Measurements from ENCODE around the gene MGAT5.

Gene MGAT5

DNA sequence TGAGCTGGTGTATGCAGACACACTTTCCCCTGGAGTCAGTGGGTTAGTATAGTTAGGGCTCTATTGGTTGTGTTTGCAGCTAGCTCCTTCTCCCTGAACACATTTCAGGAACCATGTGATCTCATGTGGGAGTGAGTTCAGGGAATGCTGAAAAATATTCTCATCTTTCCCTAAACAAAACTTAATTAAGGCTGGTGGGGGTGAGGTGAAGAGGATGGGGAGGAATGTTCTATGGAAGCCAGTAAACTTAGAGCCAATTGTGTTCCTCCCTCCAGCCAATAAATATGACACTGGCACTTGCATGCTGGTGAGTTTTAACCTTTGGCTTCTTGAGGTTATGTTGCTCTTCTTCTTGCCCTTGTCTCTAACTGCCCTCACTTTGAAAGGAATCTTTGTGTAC lies 952 bp downstream of the MGAT5 start:
- no peak for DNase-seq (ENCODE audit: low spot score)

DNA sequence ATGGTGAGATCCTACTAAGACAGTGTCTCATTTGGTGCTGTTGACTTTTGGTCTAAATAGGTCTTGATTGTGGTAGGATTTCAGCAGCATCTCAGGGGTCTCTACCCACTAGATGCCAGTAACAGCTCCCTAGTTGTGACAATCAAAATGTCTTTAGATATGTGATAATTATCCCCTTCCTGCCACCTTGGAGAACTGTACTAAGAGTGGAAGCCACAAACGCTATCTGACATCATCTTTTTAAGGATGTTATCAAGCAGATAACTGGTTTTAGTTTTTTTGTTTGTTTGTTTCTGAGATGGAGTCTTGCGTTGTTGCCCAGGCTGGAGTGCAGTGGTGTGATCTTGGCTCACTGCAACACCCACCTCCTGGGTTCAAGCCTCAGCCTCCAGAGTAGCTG lies 3.1 kb downstream of the MGAT5 start:
- DNase-seq (ENCODE audit: low spot score) = no peak

DNA sequence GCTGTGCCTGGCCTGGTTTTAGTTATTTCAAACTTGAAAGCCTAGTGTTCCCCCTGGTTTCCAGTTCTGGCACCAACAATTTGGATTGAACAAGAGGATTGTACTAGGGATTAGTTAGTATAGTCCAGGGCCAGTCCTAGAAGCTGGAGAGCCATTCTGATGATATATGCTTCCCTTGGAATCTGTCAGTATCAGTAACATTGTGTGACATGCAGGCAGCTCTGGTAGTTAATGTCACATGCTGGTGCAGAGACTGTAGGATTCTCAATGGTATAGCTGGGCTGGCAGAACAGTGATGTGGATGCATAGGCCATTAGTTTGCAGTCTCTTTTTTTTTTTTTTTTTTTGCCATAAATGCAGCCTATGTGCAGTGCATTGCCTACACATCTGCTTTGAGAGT lies 3.6 kb downstream of the MGAT5 start:
- DNase-seq (ENCODE audit: low spot score) = no peak

DNA sequence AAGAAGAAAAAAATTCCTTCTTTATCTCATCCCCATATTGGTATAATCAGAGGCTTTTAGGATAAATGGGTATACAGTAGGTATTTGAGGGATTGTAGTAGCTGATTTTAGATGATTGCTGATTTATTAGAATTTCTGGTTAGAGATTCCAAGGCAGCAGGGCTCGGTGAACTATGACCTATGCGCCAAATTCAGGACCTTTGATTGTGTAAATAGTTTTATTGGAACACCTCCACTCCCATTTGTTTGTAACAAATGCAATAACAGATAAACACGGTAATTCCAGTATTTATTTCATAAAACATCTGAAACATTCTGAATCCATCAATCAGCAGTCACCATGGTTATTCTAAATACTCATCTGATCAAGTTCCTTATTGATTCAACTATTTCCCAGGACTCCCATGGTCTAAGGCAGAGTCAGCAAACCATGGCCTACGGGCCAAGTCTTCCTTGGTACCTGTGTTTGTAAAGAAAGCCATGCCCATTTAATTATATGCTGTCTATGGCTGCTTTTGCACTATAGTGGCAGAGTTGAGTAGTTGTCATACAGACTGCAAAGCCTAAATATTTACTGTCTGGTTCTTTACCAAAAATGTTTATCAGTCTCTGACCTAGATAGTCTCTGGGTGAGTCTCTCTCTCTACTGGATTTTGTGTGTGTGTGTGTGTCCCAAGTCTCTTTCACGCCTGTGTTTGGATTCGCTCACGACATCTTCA lies 4.3 kb downstream of the MGAT5 start:
- DNase-seq (ENCODE audit: low spot score) = no peak

DNA sequence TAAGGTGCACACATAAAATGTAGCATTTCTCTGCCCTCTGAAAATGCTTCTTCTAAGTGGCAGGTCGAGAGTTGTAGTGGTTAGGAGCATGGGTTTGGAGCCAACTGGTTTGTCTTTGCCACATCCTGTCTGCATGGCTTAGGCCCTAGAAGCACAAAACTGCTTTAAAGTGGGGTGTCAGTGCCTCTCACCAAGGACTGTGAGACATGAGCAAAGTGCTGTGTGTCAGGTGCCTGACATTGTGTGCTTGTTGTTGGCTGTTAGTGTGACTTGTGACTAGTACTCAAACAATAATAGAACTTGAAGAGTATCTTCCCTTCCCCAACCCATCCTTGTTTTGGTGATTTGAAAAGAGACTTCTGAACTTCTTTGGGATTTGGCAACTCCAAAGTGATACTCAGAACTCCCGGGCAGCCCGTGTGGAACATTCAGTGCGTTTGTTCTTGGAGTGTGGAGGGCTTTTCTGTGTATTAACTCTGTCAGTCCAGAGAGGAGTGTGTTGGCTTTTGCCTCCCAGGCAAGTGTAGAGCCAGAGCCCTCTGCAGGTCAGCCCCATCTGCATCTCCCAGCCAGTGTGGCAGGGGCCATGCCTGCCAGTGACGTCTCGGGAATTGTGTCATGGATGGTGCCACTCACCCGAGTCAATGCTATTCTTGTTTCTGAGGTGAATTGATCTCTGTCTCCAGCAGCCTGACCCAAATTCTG lies 5.0 kb downstream of the MGAT5 start:
- peak; percentile 78 for DNase-seq (ENCODE audit: low spot score)

DNA sequence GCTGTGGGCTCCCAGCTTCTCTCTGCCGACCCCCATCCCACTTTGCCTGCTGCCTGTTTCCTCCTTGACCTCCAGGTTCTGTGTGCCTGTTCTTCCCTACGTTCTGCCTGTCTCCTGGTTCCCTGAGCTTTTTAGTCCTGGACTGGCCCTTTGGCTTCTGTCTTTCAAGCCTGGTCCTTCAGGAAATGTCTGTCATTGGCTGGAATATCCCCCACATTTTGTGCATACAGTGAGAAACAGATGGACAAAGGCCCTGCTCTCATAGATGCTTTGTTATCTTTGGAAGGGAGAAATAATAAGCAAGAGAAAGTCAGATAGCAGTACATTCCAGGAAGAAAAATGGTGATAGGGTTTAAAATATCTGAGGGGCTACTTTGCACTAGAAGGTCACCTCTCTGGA lies 5.7 kb downstream of the MGAT5 start:
- no peak for DNase-seq (ENCODE audit: low spot score)

DNA sequence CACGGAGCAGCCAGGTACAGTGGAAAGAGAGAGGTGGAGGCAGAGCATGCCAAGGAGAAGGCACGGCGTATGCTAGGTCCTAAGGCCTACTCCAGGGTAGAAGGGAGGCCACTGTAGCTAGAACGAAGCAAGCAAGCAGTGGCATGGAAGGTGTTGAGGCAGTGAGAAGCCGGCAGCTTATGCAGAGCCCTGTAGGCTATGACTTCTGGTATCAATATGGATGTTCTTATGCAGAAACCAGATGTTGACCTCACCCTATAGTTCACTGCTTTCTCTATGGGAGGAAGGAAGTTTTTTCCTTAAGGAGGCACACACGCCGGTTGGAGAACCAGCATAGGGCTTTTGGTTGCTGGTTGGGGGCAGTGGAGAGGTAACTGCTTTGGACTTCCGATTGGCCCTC lies 6.1 kb downstream of the MGAT5 start:
- DNase-seq (ENCODE audit: low spot score) = no peak

DNA sequence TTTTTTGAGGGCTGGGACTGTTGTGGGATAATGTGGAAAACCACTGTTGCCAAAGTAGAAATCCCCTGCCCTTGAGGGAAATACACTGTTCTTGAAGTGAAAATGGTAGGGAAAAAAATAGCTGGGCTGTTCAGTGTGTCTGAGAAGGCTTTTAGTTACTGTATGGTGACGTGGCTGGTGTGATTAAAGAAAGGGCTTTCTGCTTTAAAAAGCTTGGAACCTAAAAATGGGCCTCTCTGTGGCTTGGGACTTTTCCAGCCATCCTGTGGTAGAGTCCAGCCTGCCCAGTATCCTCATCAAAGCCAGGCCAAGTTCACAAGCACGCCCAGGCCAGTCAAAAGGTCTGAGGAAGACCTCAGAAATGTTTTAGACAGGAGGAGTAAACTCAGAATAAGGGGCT lies 6.8 kb downstream of the MGAT5 start:
- DNase-seq (ENCODE audit: low spot score) = no peak

DNA sequence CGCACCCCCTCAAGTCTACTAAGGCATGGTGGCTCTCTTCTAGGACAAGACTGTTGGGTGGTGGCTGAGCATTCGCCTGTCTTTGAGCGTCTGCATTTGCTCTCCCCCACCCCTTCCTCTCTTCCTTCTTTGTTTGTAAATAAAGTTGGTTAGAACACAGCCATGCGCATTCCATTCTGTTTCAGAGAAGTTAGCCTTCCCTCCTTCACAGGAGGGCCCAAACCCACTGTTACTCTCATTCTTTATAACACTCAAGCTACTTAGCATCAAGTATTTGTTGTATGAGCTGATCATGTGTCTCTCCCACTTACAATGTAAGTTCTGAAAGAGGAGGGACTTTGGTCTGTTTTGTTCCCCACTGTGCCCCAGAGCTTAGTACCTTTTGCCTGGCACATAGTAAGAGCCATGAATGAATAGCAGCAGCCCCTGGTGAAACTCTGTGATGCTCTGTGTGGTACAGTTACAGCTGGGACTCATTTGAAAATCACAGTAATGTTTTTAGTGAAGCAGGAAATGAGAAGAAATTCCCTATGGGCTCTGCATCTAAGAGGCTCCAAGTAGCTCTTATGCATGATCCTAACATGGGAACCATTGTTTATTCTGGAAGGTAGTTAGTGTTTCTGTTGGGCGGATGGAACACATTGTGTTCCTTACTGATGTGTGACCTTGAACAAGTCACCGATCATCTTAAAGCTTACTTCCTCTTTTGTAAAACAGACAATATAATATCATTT lies 7.7 kb downstream of the MGAT5 start:
- DNase-seq (ENCODE audit: low spot score) = no peak

DNA sequence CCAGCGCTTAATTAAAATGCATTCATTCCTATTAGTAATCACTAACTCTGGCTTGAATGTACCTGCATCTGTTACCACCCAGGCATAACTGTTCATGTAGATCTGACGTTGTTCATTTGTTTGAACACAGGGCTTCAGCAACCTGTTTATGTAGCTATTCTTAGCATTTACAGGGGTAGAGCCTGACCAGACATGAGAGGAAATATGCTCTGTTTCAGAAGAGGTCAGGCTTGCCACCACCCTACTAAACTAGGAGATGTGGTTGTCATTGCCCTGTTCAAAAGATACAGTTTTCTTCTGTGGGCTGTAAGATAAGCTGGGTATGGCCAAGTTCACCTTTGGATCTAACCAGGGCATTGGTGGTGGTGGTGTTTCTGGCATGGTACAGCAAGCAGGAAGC lies 8.8 kb downstream of the MGAT5 start:
- no peak for DNase-seq (ENCODE audit: low spot score)

DNA sequence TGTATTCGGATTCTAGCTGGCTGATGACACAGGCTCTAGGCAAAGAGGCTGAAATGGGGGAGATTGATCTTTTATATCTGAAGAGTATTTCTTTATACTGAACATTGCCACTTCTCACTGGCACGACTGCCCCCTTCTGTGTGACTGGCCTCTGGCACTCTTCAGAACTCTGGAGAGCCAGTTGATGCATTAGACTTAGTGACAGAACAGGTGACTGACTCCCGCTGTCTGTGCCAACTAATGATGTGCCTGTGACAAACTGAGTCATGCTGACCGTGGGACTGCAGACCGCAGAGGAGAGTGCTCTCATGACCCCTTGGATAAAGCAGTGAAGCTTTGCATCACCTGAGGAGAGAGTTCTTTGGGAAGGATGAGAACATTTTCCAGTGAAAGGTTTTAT lies 14.4 kb downstream of the MGAT5 start:
- no peak for DNase-seq (ENCODE audit: low spot score)

DNA sequence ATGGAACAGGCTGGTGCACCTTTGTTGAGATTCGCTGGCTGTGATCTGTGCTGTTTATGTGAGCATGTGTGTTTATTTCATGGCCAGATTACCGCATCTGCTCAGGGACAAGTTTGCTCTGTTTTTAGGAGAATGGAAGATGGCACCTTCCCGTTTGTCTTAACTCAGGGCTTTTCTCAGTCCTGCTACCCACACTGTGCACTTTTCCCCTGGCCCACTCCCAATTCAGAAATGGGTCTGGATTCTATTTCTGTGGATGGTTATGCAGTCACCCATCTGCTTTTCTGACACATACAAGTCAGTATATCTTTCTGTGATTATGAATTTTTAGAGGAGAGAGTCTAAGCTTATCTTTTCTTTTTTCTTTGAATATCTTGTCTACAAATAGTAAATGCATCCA lies 15.4 kb downstream of the MGAT5 start:
- DNase-seq (ENCODE audit: low spot score) = no peak

DNA sequence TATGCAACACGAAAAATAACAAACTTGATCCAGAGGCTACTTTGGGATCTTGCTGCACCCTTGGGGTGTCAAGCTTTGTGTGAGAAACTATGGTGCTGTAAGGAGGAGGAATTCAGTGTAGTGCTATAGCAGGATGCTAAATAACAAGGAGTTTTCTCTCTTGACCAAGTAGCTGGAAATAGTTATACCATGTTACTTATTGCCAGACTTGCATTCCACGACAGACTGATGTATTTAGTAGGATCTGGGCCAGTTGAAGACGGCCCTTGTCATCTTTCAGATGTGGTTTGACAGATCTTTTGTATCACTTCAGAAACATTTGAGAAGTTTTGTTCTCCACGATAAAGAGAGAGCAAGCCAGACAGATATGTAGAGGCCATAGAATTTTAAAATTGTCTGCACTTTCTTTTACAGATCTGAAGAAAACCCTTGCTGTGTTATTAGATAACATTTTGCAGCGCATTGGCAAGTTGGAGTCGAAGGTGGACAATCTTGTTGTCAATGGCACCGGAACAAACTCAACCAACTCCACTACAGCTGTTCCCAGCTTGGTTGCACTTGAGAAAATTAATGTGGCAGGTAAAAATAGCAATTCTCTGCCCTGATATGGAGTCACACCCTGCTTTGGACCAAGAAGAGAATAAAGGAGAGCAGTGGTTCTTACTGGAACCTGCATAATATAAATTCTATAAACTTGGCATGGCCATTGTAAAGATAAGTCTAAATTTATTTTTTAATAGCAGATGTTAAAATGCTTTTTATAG lies 16.3 kb downstream of the MGAT5 start:
- DNase-seq (ENCODE audit: low spot score) = no peak

DNA sequence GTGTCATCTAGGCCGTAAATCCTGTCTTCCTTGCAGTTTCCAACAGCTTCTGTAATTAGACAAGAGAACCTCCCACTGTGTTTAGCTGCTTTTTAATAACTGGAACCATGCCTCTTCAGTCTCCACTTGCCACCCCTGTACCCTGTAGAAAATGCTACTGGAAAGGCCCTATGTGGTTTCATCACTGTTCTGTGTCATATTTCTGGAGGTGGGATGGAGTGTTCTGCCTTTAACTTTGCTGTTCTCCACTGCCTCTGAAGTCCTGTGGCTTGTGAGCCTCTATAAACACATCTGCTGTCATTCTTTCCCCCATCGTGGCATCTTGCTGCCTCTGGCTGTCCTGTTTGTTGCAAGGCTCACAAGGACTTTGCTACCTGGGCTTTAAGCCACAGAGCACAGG lies 17.9 kb downstream of the MGAT5 start:
- no peak for DNase-seq (ENCODE audit: low spot score)

DNA sequence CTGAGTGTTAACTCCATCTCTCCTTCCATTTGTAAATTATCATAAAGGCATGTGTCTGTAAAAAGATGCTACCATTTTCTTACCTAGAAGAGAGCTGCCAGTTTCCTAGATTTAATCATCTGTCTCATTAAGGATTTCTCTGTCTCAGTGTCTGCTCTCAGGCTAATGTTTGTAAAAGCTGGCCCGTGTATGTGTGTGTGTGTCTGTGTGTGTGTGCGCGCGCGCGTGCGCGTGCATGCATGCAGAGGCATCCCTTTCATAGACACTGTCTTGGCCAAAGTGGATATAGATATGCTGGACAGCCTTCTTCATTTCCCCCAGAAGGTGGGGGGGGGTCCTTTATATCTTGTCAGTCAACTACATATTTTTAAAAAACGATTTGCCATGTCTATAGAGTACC lies 18.9 kb downstream of the MGAT5 start:
- no peak for DNase-seq (ENCODE audit: low spot score)

DNA sequence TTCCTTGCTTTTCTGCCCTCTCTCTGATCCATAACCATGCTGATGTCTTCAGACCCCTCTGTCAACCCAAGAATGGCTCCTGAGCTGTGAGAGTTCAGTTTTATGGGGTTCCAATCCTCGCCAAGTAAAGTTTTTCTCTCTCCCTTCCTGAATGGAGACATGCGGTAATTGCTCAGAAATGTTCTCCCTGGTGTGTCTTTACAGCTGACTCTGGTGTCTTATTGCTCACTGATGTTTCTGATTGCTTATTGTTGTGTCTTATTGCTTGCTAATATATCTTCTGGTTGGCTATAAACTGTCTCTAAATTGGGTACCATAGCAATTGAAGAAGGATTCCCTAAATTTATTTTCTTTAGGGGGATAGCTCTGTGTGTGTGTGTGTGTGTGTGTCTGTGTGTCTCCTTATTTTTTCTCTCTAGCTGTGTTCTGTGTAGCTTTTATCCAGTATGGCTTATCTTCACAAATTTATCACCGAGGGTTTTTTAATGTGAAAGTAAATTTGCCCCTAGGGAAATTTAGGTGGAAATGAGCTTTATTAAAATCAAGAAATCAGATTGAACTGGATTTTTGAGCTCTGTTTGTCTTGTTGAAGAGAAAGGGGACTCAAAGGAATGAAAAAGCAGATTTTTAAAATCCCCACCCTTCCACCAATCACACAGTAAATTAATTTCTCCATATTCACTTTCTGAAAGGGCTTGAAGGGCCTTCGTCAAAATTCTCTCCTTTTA lies 19.5 kb downstream of the MGAT5 start:
- no peak for DNase-seq (ENCODE audit: low spot score)

DNA sequence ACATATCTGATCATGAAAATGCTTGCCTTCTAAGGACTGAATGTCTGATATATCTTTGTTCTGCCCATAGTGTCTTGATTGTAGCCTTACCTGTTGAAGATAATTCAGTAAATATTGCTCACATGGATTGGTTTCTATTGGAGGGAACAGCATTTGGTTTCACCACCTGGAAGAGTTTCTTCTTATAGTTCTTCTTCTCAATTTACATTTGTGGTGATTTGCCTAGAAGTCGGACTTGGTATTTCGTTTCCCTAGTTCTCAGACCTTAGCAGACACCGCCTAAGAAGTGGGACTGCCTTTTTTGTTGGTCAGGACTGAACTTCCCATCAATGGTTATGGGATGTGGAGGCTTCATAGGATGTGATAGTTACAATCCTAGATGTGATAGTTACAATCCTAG lies 20.2 kb downstream of the MGAT5 start:
- DNase-seq (ENCODE audit: low spot score) = no peak

DNA sequence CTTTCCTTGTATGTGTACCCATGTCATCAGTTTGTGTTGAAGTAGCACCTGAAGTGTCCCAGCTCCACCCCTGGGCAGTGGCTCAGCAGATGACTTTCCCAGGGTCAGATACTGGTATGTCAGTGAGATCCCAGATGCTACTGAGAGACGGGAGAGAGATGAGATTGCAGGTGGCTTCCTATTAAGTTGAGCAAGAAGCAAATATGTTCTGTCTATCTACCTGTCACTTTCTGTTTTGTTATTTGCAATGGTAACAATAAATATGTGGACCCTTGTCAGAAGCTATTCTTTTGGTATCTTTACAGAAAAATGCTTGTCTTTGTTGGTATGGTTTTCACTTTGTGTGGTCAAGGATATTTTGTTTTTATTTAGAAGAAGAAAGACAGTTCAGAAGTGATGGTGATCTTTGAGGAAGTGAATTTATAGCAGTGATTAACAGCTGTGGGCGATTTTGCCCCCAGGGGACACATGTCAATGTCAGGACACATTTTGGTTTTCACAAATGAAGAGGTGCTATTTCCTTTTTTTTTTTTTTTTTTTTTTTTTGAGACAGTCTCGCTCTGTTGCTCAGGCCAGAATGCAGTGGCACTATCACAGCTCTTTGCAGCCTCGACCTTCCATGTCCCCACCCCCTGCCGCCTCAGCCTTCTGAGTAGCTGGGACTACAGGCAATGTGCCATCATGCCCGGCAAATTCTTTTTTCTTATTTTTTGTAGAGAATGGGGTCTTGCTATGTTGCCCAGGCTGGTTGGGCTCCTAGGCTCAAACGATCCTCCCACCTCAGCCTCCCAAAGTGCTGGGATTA lies 21.4 kb downstream of the MGAT5 start:
- no peak for DNase-seq (ENCODE audit: low spot score)

DNA sequence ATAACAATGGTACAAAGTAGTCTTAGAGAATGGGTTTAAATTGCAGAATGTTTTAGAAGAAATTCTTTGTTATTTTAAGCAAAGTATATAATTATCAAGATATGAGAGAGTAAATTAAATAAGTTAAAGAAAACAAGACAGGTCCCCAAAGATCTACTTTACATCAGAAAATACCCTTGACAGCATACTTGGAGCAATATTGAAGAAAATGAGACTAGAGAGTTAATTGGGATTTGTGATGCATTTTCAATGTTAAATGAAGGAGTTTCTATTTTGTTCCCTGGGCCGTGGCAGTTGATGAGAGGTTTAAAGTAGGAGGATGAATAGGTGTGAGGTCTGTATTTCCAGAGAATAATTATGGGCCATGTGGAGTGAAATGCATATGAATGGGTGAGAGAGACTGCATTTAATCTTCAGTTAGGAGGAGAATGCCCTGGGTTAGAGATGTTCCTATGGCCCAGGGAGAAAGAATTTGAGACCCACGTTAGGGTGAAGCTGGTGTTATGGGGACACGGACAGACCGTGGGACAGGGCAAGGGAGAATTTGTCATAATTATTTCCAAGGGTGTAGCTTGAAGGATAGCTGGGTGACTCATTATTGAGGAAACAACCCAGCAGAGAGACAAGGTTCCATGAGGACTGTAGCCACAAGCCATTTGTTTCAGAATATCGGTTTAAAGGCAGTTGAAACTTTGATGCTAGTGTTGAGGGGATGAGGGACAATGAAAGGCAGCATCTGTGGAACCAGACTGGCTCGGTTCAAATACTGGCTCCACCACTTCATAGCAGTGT lies 22.7 kb downstream of the MGAT5 start:
- DNase-seq (ENCODE audit: low spot score) = no peak

DNA sequence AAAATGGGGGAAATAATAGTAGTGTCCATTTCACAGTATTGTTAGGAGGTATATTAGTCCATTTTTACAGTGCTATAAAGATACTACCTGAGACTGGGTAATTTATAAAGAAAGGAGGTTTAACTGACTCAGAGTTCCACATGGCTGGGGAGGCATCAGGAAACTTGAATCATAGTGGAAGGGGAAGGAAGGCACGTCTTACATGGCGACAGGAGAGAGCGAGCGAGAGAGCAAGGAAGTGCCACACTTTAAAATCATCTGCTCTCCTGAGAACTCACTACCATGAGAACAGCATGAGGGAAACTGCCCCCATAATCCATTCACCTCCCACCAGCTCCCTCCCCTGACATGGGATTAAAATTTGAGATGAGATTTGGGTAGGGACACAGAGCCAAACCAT lies 23.4 kb downstream of the MGAT5 start:
- DNase-seq (ENCODE audit: low spot score) = no peak
